Sciatic nerve (tissue), 2 donors: ENCODE data around the gene FUZ. TPM values are rescaled to one million over a fixed set of nuclear protein-coding genes. Genes with fewer than 3 reads are reported as not detected.
A peak's percentile ranks its signal among the peaks of the same experiment; 100 is the strongest.

ENCODE experiments used
- ATAC-seq: fragments of 200-7000 bp; cut with Tn5 transposase; one replicate; pipeline ENCODE4 v1.9.1; 2020; ENCODE audit warnings: mild to moderate bottlenecking, moderate library complexity
- DNase-seq: peaks from one replicate; pipeline ENCODE4 v3.0.0-alpha.2; 2020; ENCODE audit warnings: low spot score
- intact Hi-C: fragments of 100-400 bp; cut with DNase I; formaldehyde crosslinking; loops from one replicate; pipeline ENCODE4 v1.14.2; 2022
- total RNA-seq: library from RNA; stranded (reverse); fragmentation: NEBNext Ultra II Directional; extraction: Animal tissue kit (Norgen Biotek cat#: 25700); gene quantifications from one replicate; pipeline ENCODE4 v1.2.1, GENCODE V29; 2021
- donor health status: DM: no; HTN: no; CAD: no.
- donor health status: DM: no; HTN: no; CAD: no.

The FUZ gene, protein sequence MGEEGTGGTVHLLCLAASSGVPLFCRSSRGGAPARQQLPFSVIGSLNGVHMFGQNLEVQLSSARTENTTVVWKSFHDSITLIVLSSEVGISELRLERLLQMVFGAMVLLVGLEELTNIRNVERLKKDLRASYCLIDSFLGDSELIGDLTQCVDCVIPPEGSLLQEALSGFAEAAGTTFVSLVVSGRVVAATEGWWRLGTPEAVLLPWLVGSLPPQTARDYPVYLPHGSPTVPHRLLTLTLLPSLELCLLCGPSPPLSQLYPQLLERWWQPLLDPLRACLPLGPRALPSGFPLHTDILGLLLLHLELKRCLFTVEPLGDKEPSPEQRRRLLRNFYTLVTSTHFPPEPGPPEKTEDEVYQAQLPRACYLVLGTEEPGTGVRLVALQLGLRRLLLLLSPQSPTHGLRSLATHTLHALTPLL
- 26.4 TPM for total RNA-seq

DNA sequence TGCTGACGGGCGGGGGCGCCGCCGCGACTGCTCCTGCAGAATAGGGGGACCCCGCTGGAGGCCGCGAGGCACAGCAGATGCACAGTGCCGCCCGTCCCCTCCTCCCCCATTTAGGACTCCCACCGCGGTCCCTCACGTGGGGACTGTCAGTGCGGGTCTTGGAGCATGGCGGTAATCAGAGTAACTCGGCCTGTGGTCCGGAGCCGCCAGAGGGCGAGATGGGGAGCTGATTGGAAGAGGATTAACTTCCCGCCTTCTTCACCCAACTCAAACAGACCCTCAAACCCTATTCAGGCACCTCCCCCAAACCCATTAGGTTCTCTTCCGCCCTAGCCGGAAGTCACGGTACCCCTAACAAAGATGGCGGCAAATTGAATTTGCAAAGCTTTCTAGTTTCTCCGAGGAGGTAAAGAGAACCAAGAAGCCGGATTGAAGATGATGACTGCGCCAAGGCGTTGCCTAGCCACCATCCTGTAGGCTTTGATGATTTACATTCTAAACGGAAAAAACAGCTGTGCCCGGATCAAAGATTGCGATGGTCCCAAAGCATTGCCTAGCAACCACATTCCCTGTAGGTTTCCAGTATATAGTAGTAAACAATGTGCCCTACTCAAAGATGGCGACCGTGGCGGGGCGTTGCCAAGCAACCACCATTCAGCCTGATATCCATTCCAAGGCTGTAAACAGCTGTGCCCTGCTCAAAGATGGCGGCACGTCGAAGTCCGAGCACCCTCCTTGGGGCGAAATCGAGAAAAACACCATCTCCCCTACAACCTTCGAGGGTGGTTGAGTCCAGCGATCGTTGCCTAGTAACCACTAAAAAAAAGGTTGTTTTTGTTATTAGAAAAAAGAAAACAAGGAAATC, at the start of gene FUZ:
Gene FUZ, minus strand, starts transcription at position 296 of the 865 bp plus-strand sequence. Its CDS starts 186 bp downstream, at position 110.
- DNase-seq (peak; percentile 98), ATAC-seq (peak; percentile 84)
- intact Hi-C loops, result no loop called here

DNA sequence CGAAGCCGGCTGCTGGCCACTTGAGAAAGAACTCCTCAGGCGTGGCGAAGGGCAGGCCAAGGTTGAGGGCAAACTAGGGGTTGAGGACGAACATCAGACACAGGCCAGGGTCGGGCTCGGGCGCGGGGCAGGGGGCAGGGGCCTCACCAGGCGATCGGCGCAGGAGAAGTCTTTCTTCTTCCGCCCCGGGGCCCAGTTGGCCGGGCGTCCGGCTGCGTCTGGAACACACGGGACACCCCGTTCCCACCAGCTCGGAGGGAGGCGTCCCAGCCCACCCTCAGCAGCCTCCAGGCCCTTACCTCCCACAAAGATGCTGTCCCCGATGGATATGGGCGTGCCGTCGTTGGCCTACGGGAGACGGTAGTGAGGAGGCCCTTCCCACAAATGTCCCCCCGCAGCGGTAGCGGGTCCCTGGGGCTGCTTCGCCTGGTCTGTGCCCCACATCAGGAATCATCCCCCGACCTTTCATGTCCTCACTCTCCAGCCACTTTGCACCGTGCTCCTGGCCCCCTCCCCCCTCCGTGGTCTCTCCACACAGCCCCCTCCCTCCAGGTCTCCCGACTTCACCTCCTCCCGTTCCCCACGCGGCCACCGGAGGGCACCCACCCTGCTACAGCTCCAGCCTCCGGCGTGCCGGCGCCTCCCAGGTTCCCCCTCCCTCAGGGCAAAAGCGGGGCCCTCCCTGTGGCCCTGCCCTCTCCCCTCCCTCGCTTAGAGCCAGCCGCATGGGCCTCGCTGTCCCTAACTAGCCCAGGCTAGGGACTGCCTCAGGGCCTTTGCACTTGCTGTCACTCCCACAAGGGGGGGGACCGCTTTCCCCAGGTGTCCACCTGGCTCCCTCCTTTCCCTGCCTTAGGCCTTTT, 49.5 kb upstream of the FUZ start:
- DNase-seq, result no peak
- intact Hi-C loops, result loop anchor here (5.0 kb wide), 1 partner anchor 1670 kb away; no protein-coding TSS in a partner anchor
- ATAC-seq, result no peak

DNA sequence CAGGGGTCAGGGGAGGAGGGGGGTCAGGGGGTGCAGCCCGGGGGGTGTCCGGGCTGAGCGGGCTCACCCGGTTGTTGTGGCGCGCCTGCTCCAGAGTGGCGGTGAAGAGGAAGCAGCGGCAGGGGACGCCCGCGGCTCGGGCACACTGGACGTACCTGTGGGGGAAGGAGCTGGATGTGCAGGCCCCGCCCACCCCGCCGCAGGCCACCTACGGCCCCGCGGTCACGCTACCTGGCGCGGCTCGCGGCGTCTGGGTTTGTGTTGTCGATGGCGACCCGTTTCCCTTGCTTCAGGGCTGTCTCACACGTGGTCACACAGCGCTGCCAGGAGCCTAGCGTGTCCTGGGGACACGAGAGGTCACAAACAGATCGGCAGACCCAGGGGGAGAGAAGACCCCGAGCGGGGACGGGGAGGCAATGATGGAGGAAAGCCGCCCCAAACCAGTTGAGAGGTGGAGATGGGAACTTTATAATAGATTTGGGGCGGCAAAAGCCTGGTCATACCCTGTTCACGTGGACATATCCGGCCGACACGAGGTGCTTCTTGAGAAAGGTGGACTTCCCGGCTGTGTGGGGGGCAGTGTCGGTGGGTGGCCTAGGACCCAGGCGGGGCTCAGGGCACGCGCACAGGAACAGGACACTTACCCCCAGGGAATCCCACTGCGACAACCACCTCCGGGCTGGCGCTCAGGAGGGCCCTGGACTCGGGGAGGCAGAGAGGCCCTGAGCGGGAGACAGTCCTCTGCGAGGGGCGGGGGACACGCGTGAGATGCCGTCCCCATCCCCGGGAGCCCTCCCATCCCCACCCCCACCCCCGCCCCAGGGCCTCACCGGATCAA, 48.7 kb upstream of the FUZ start:
- no peak for DNase-seq
- intact Hi-C loops, result loop anchor here (5.0 kb wide), 1 partner anchor 1669 kb away; no protein-coding TSS in a partner anchor

DNA sequence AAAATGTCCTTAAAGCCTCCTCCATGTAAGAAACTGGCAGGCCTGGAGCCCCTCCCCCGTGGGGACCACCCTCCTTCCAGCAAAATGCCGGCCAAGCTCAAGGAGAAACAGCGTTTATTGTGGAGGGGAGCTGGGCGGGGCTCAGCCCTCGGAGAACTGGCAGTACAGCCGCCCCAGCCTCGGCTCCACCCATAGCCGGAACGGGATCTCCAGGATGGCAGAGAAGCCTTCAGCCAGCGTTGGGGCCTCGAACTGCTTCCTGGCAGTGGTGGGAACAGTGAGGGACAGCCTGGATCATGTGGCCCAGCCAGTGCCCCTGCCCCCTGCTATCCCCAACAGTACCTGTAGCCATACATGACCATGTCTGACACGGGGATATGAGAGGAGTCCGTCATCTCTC, 48.0 kb upstream of the FUZ start:
- ATAC-seq (peak; percentile 56), DNase-seq (peak; percentile 74)

More for the DNA sequence above, 48.7 kb upstream of the FUZ start:
- ATAC-seq, result no peak

DNA sequence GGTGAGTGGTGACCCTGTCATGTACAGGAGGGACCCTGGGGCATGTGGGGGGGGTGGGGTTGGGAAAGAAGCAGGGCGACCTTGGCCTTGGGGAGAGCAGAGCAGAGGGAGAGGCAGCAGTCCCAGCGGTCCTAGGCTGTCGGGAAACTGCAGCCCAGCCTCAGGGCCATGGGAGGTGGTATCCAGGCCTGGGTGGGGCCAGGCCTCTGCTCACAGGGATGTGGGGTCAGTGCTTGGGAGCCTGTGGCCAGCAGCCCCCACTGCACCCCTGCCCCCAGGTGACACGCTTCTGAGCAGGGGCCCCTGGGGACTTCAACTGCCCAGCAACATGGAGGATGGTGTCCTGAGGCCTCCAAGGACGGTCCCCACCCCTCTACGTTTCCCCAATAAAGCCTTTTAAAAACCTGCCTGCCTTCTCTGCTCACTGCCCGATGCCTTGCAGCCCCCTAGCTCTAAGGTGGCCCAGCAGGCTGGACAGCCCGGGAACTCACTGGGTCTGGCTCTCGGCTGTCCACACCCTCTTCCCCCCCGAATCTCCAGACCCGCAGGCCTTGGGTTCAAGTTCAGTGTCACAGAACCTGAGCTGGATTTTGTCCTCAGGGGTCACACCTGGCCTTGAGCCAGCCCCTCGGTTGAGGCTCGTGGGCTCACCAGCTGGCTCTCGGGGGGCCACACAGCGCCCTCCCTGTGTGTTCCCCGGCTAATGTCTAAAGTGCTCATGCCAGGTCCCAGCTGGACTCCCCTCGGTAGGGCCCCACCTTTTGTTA, 47.4 kb upstream of the FUZ start:
- intact Hi-C loops, result loop anchor here (5.0 kb wide), 1 partner anchor 1668 kb away; no protein-coding TSS in a partner anchor
- ATAC-seq, result no peak
- DNase-seq, result no peak

More for the DNA sequence above, 48.0 kb upstream of the FUZ start:
- intact Hi-C loops, result loop anchor here (5.0 kb wide), 1 partner anchor 1669 kb away; no protein-coding TSS in a partner anchor

DNA sequence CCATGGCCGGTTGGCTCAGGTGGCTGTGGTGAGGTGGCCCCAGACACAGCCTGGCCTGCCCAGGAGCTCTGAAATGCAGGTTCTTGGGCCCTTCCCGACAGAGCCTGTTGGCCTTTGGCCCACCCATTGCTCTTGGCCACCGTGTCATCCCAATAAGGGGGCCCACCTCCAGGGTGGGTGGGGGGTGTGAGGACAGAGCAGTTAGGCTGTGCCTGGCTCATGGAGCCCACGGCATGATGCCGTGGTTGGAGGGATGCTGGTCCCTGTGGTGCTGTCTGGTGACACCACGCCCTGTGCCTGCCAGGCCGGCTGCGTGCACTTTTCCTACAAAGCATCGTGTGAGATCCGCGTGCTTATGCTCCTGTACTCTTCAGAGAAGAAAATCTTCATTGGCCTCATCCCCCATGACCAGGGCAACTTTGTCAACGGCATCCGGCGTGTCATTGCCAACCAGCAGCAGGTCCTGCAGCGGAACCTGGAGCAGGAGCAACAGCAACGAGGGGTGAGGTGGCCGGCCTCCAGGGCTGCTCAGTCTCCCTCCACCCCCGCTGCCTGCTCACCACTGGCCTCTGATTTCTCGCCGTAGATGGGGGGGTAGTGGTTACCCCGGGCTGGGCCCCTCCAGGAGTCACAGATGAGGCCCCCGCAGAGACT, 46.7 kb upstream of the FUZ start:
- DNase-seq, result no peak
- intact Hi-C loops, result loop anchor here (5.0 kb wide), 2 partner anchors 1582 to 1668 kb away; no protein-coding TSS in a partner anchor
- no peak for ATAC-seq

DNA sequence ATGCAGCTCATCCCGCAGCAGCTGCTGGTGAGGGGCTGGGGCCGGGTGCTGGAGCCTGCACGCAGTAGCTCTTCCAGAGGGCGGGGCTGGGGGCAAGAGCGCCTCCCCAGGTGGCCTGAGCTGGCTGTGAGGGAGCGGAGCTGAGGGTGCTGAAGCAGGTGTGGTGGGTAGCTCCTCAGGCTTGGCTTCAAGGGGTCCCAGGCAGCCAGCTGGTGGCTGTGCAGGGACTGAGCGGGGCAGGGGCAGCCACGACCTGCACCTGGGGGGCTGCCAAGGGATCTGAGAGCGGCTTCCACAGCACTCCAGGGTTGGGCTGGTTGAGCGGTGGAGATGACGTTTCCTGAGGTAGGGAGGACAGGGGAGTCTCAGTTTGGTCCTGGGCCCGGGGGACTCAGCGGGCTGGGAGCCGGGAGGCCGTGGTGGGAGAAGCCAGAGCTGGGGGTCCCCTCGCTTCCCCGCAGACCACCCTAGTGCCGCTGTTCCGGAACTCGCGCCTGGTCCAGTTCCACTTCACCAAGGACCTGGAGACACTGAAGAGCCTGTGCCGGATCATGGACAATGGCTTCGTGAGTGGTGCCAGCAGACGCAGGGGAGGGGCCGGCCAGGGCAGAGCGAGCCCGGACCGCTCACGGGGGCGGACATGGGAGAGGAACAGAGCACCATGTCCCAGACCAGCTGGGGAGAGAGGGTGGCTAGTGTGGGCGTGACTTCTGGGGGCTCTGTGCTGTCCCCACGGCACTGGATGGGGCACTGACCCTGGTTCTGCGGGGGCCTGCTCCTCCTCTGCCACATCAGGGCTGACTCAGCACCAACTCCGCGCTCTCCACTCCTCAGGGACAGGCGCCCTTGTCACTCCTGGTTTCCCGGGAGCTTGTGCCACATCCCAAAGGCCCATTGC, 45.2 kb upstream of the FUZ start:
- ATAC-seq (peak; percentile 5), DNase-seq (peak; percentile 69)
- intact Hi-C loops, result loop anchor here (5.0 kb wide), 1 partner anchor 1584 kb away; no protein-coding TSS in a partner anchor

DNA sequence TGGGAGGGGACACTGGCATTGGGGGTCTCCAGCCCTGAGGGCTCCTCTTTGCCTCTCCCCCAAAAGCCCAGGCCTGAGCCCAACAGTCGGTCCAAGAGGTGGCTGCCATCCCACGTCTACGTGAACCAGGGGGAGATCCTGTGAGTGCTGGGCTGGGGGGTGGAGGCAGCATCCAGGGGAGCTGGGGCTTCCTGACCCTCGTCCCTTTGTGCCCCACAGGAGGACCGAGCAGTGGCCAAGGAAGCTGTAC, 44.7 kb upstream of the FUZ start:
- DNase-seq (no peak), ATAC-seq (no peak)
- intact Hi-C loops, result loop anchor here (5.0 kb wide), 1 partner anchor 1585 kb away; no protein-coding TSS in a partner anchor

DNA sequence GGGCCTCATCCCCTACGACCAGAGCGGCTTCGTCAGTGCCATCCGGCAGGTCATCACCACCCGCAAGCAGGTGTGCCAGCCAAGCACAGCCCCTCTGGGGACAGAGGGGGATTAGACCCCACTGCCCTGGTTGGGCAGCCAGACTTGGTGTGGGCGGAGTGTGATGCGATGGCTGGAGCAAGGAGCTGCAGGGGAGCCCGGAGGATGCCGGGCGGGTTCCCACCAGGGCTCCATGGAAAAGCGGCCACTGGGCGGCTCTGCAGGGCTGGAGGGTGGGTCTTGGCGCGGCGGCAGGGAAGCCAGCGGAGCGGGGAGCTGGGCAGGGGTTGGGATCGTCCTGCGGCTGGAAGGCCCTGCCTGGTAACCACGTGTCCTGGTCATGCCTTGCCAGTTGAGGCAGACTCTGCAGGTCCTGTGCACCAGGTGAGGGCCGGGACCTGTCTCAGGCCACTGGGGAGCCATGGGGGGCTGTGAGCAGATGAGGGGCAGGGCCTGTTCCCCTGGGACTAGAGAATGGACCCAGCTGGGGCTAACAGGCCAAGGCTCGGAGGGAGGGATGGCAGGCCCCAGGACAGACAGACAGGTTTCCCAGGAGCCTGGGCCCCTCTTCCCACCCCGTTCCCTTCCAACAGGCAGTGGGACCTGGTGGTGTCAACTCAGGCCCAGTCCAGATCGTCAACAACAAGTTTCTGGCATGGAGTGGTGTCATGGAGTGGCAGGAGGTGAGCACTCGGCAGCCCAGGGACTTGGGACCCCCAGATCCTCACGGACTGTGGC, 44.2 kb upstream of the FUZ start:
- intact Hi-C loops, result loop anchor here (5.0 kb wide), 1 partner anchor 1585 kb away; no protein-coding TSS in a partner anchor
- no peak for DNase-seq

DNA sequence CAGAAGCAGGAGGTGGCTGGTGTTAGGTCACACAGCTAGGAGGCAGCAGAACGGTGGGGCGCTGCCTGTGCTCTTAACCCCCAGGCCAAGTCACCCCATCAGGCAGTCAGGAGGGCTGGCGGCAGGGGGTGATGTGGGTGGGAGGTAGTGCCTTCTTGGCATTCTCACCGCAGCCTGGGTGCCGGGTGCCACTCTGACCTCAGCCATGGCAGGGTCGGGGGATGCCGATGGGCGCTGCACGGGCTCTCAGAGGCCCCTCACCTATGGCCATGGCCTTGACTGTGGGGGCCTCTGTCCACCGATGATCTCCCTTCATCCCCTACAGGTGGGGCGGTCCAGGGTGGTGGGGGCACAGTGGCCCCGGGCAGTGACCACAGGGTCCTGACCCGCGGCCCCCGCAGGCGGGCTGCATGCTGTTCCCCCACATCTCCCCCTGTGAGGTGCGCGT, 43.5 kb upstream of the FUZ start:
- DNase-seq (peak; percentile 45), ATAC-seq (no peak)
- intact Hi-C loops, result loop anchor here (5.0 kb wide), 1 partner anchor 1586 kb away; no protein-coding TSS in a partner anchor

More for the DNA sequence above, 44.2 kb upstream of the FUZ start:
- no peak for ATAC-seq

DNA sequence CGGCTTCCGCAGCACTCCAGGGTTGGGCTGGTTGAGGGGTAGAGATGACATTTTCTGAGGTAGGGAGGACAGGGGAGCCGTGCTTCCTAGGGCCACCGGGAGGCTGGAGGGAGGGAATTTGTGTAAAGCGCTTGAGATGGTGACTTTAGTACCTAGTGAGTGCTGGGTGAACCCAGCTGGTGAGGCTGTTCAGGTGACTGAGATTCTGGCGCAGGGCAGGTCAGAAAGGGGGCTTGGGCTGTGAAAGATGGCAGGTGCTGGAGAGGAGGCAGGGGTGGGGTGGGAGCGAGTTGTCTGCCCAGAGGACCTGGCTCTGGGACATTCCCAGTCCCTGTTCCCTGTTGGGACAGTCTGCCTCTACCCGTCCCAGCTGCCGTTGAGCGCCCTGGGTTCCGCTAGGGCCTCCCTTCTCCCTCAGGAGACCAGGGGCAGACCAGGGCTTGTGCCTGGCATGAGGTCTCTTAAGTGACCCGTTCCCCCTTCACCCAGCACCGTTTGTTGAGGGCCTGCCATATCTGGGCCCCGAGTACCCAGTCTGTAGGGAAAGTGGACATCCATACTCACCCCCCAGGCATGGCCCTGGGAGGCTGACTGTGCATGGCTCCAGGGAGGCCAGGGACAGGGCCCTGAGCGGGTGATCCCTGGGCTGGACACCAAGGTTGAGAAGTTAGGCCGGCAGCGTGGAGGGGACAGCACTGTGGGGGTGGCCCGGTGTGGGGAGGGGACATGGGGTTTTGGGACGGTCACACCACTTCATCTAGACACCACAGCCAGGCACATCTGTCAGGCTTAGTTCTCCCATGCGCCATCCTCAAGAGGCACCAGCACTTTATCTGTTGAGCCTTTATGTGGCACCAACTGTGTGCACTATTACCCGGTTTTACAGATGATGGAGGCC, 42.8 kb upstream of the FUZ start:
- DNase-seq (peak; percentile 60), ATAC-seq (no peak)
- intact Hi-C loops, result loop anchor here (5.0 kb wide), 1 partner anchor 1586 kb away; no protein-coding TSS in a partner anchor

DNA sequence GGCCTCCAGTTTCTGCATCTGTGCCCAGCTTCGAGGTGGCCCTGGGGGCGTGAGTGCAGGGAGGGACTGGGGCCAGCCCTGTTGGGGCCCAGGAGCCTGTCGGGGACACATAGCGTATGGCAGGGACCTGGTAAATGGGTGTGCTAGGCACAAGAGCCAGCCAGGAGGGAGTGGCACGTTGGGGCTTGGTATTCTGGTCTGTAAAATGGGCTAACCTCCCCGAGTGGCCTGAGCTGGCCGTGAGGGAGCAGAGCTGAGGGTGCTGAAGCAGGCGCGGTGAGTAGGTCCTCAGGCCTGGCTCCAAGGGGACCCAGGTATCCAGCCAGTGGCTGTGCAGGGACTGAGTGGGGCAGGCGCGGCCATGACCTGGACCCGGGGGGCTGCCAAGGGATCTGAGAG, 42.2 kb upstream of the FUZ start:
- DNase-seq (peak; percentile 55), ATAC-seq (no peak)
- intact Hi-C loops, result loop anchor here (5.0 kb wide), 1 partner anchor 1587 kb away; no protein-coding TSS in a partner anchor

DNA sequence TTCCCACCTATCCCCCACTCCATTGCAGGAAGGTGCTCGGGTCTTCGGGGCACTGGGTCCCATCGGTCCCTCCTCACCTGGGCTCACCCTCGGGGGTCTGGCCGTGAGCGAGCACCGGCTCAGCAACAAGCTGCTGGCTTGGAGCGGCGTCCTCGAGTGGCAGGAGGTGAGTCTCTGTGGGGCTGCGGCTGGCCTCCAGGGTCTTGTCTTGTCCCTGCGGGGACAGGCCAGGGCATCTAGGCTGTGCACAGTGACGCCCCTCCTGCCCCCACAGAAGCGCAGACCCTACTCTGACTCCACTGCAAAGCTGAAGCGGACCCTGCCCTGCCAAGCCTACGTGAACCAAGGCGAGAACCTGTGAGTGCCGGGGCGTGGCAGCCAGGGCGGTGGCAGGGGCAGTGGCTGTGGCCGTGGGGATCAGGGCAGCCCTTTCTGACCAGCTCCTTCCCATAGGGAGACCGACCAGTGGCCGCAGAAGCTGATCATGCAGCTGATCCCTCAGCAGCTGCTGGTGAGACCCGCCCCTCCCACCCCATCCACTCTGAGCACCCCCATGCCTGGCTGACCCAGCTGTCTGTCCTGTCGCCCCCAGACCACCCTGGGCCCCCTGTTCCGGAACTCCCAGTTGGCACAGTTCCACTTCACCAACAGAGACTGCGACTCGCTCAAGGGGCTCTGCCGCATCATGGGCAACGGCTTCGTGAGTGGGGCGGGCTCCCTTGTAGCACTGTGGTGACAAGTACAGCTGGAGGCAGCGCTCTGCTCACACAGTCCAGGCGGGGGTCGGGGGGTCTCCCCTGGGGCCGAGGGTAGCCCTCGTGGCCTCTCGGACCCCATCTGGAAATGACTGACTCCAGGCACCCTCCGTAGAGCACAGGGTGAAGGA, 41.5 kb upstream of the FUZ start:
- intact Hi-C loops, result loop anchor here (5.0 kb wide), 1 partner anchor 1588 kb away; no protein-coding TSS in a partner anchor
- ATAC-seq, result no peak
- peak; percentile 64 for DNase-seq
